Adrenal gland (tissue), 12 donors: Measurements from ENCODE around the gene MAP2K5. TPM values are rescaled to one million over a fixed set of nuclear protein-coding genes. Genes with fewer than 3 reads are reported as not detected.

Experiments
- DNase-seq, 7 donors: peaks; one replicate each; pipeline ENCODE4 v3.0.0-alpha.2; 2019 to 2020
- H3K27ac ChIP-seq, 5 donors: fragments of 200-600 bp; sonication (generic) in 4 of 5; 1 replicate in 3 of 5; 2 replicates in 2 of 5; pipeline versions ENCODE4 v1.5.1 to v1.8.0; 2016 to 2020; ENCODE audit warnings: mild to moderate bottlenecking in 1 of 5
- H3K27me3 ChIP-seq: fragments of 200-600 bp; 2 replicates; pipeline ENCODE4 v1.8.0; 2021
- H3K36me3 ChIP-seq, 2 donors: fragments of 200-600 bp; replicated peaks in 1 of 2; 1 replicate in 1 of 2; 2 replicates in 1 of 2; pipeline versions ENCODE4 v1.5.1 to v1.8.0; 2018 to 2022
- H3K4me1 ChIP-seq, 2 donors: fragments of 200-600 bp; replicated peaks in 1 of 2; 1 replicate in 1 of 2; 2 replicates in 1 of 2; pipeline versions ENCODE4 v1.5.1 to v1.8.0; 2018 to 2021
- H3K4me3 ChIP-seq, 4 donors: fragments of 200-600 bp; sonication (generic) in 3 of 4; one replicate each; pipeline ENCODE4 v1.5.1; 2016 to 2018
- H3K9me3 ChIP-seq, 3 donors: fragments of 200-600 bp; sonication (generic) in 1 of 3; replicated peaks in 1 of 3; 1 replicate in 2 of 3; 2 replicates in 1 of 3; pipeline versions ENCODE4 v1.5.1 to v1.8.0; 2016 to 2021
- POLR2A ChIP-seq, 2 donors: fragments of 450-650 bp; IDR thresholded peaks; one replicate each; pipeline ENCODE4 v1.6.1; 2017; ENCODE audit warnings: antibody characterized with exemption in 2 of 2, mild to moderate bottlenecking in 2 of 2, moderate library complexity in 1 of 2
- WGBS, 4 donors: extraction: QIAGEN DNeasy Blood & Tissue Kit in 2 of 4; methylation state at CpG; one replicate each; pipeline versions ENCODE4 v1.1.5 to v1.1.7; 2013 to 2017; 5-methylcytosine and 5-hydroxymethylcytosine counted together
- intact Hi-C, 2 donors: fragments of 100-400 bp; cut with DNase I; formaldehyde crosslinking; loops; one replicate each; pipeline versions ENCODE4 v1.14.1 to v1.15.0; 2022 to 2023
- polyA plus RNA-seq, 3 donors: library from polyadenylated mRNA; stranded (reverse); fragments of 200-250 nt in 2 of 3; fragments of 350-450 nt in 1 of 3; fragmentation: Illumina TruSeq in 1 of 3; extraction: RNeasy Lipid Tissue Mini Kit (QIAGEN cat#74804) in 1 of 3; gene quantifications; one replicate each; pipeline ENCODE4 v1.2.3, GENCODE V29; 2013 to 2014
- total RNA-seq, 9 donors: library from RNA; depleted of rRNA in 4 of 9; stranded (reverse); fragments of >200 nt in 4 of 9; fragments of 120-200 nt in 1 of 9; fragmentation: NEBNext Ultra II Directional in 1 of 9; extraction: Animal tissue kit (Norgen Biotek cat#: 25700) in 1 of 9; gene quantifications; one replicate each; pipeline versions ENCODE4 v1.1.0 to v1.2.4, GENCODE V29; 2013 to 2023
- TF ChIP-seq, protein P1 (sequence below), 6 experiments: fragments of 450-650 bp in 4 of 6; fragments of 200-600 bp in 2 of 6; sonication (generic) in 1 of 6; IDR thresholded peaks; 1 replicate in 5 of 6; 2 replicates in 1 of 6; pipeline versions ENCODE4 v1.5.1 to v1.8.0; 2016 to 2021; ENCODE audit warnings: antibody characterized with exemption in 6 of 6, mild to moderate bottlenecking in 2 of 6, moderate library complexity in 1 of 6
- donor health status: healthy with polysubstance abuse.
- donor health status: Bipolar disorder and iron deficiency.
- donor health status: DM: yes; HTN: yes; CAD: no.
- donor health status: DM: no; HTN: no; CAD: no.
- donor health status: DM: no; HTN: no; CAD: no.
- donor health status: DM: yes; HTN: yes; CAD: no.

Gene MAP2K5
- total and polyA plus RNA-seq, 12 donors: 10.3 to 33.8 (median 17.0) TPM

DNA sequence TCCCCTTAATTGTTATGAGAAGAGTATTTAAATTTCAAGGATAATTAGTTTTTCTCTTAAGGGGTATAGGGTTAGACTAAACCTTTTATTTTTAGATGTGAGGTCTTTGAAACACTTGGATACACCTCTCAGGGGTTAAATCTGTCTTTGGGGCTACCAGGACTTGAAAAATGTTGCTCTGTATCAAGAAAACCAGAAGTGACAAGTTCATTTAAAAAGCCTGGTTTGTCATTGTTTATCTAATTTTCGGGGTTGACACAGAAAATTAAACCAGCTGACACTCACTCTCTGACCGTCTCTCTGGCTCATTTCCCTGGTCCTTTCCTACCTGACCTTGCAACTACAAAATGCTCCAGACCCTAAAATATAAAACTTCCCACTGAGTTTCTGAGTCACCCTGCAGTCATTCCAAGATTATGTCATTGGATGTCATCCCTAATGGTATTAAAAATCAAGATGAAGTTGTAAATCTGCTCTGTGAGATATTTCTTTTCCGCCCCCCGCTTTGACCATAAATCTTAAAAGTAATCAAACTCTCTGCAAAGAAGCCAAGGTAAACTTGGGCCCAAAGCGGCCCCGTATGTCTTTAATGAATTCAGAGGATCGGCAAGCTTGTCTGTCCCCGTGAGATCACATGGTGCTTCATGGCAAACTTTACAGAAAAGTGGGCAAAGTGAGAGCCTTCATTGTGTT, 249.9 kb downstream of the MAP2K5 start:
- peak in 2 of 7 donors; percentile 36 to 40 for DNase-seq
- 37 to 45% (median 45%) methylated on average over 8 of the region's 8 CpGs for WGBS, 4 donors
- H3K27ac ChIP-seq: no peak overlapping the region
- no peak for TF ChIP-seq POLR2A (IDR thresholded peaks at IDR 0.05)
- TF ChIP-seq, protein P1, sequence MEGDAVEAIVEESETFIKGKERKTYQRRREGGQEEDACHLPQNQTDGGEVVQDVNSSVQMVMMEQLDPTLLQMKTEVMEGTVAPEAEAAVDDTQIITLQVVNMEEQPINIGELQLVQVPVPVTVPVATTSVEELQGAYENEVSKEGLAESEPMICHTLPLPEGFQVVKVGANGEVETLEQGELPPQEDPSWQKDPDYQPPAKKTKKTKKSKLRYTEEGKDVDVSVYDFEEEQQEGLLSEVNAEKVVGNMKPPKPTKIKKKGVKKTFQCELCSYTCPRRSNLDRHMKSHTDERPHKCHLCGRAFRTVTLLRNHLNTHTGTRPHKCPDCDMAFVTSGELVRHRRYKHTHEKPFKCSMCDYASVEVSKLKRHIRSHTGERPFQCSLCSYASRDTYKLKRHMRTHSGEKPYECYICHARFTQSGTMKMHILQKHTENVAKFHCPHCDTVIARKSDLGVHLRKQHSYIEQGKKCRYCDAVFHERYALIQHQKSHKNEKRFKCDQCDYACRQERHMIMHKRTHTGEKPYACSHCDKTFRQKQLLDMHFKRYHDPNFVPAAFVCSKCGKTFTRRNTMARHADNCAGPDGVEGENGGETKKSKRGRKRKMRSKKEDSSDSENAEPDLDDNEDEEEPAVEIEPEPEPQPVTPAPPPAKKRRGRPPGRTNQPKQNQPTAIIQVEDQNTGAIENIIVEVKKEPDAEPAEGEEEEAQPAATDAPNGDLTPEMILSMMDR (IDR thresholded peaks at IDR 0.05): no peak
- intact Hi-C loops: no loop called here
- H3K9me3 ChIP-seq: no peaks in the 10 kb centered on the region
- no peaks in the 10 kb centered on the region for H3K36me3 ChIP-seq
- H3K27me3 ChIP-seq: no peaks in the 10 kb centered on the region
- peaks cover 0 to 11% of the 10 kb centered on the region in 2 donors for H3K4me1 ChIP-seq
- no peak overlapping the region for H3K4me3 ChIP-seq

DNA sequence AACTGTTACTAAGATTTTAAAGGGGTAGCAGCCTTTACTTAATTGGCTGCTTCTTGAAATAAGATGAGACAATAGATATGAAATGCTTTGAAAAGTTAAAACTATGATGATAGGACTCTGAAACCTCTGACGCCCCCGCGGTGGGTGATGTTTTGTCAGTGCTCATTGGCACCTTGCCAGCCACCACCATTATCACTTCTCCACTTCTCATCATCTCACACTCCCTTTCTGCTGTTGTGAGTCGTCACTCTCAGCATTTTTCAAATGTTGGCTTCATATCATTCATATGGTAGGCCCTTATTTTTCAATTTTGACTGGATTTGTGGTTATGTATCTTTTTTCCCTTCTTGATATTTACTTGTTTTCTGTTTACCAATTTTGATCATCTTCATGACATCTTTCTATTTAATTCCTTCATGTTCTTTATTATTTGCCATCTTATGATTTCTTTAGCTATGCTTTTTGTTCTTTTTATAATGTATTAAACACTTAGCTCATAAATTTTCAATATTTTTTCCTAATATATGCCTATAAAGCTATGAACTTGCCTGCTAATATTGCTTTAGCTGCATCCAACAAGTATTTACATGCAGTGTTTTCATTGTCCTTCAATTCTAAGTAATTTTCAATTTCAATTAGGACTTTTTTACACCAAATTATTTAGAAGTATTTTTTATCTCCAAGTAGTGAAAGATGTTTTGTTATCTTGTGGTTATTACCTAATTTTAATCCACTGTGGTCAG, 252.5 kb downstream of the MAP2K5 start:
- H3K9me3 ChIP-seq: no peaks in the 10 kb centered on the region
- H3K27ac ChIP-seq: no peak overlapping the region
- no peaks in the 10 kb centered on the region for H3K27me3 ChIP-seq
- no peak overlapping the region for H3K4me3 ChIP-seq
- TF ChIP-seq POLR2A (IDR thresholded peaks at IDR 0.05): no peak
- TF ChIP-seq, protein P1 (IDR thresholded peaks at IDR 0.05): no peak
- H3K36me3 ChIP-seq: no peaks in the 10 kb centered on the region
- intact Hi-C loops: no loop called here
- no peak for DNase-seq
- WGBS, 4 donors: 89 to 99% (median 93%) methylated on average over 4 of the region's 4 CpGs
- H3K4me1 ChIP-seq: peaks cover 0 to 11% of the 10 kb centered on the region in 2 donors

DNA sequence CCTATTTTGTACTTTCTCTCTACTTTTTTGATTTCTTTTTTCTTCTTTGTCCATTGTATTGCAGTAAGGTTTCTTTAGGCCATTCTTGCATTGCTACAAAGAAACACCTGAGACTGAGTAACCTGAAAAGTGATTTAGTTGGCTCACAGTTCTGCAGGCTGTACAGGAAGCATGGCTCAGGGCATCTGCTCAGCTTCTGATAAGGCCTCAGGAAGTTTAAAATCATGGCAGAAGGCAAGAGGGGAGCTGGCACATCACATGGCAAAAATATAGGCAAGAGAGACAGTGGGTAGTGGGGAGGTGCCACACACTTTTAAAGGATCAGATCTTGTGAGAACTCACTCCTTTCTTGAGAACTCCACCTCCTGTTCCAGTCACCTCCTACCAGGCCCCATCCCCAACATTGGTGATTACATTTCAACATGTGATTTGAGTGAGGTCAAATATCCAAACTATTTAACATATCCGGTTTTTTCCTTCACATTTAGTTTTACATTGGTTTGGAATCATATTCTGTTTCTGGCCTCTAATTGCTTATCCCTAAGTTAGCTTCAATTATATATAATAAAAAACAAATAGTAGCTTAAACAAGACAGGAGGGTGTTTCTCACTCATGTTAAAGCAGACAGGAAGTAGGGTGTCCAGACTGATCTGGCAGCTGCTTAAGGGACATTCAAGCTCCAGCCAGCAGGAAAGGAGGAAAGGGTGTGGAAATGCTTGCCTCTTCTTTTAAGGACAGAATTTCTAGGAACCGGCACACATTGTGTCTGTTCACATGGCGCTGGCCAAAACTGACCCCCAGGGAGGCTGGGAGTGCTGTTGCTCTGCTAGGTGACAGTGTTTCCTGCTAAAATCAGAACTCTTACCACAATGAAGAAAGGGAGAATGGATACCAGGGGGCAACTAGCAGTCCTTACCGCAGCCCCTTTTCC, 254.0 kb downstream of the MAP2K5 start:
- Histone ChIP-seq H3K27me3 (no peaks in the 10 kb centered on the region), H3K4me1 (peaks cover 0 to 11% of the 10 kb centered on the region in 2 donors), H3K4me3 (no peak overlapping the region), H3K9me3 (no peaks in the 10 kb centered on the region), H3K36me3 (no peaks in the 10 kb centered on the region), H3K27ac (no peak overlapping the region)
- intact Hi-C loops: no loop called here
- TF ChIP-seq POLR2A (IDR thresholded peaks at IDR 0.05): no peak
- TF ChIP-seq, protein P1 (IDR thresholded peaks at IDR 0.05): no peak
- DNase-seq: peak in 1 of 7 donors; percentile 33
- 73 to 86% (median 81%) methylated on average over 4 of the region's 4 CpGs for WGBS, 4 donors

DNA sequence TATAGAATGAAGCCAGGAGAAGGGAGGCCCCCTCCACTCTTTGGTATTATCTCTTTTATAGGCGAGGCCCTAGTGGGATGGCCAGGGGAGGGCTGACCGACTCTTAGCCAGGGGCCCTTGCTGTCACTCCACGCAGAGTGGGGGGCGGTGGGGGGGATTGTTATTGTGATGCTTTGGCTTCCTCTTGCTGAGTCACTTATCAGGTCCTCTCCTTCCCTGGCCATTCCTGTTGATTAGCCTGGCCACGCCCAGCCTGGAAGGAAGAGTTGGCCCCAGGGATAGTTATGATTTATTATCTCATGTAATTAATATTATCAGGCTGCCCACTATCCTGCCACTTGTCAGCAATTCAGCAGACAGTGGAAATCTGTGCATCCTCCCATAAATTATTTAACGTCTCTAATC, 257.3 kb downstream of the MAP2K5 start:
- Histone ChIP-seq H3K27me3 (no peaks in the 10 kb centered on the region), H3K27ac (no peak overlapping the region), H3K9me3 (no peaks in the 10 kb centered on the region), H3K36me3 (no peaks in the 10 kb centered on the region), H3K4me1 (no peaks in the 10 kb centered on the region), H3K4me3 (no peak overlapping the region)
- intact Hi-C loops: no loop called here
- TF ChIP-seq, protein P1 (IDR thresholded peaks at IDR 0.05): no peak
- TF ChIP-seq POLR2A (IDR thresholded peaks at IDR 0.05): no peak
- DNase-seq: peak in 3 of 7 donors; percentile 30 to 61 (median 35)
- WGBS, 4 donors: 63 to 73% (median 71%) methylated on average over 4 to 6 of the region's 6 CpGs
